Neuron (in vitro differentiated cells): ENCODE results near the gene ZDHHC22.

Experiments used
- H2AFZ ChIP-seq: one replicate; pipeline ENCODE4 v1.6.1; 2013; ENCODE audit warnings: low read depth, mild to moderate bottlenecking, inconsistent platforms, low read length, moderate library complexity
- H3K27me3 ChIP-seq: one replicate; pipeline ENCODE4 v1.6.1; 2013; ENCODE audit warnings: low read length; ENCODE audit not compliant: insufficient read depth
- H3K36me3 ChIP-seq: one replicate; pipeline ENCODE4 v1.6.1; 2013; ENCODE audit warnings: low read length; ENCODE audit not compliant: insufficient read depth
- H3K4me1 ChIP-seq: one replicate; pipeline ENCODE4 v1.6.1; 2013; ENCODE audit warnings: low read length; ENCODE audit not compliant: insufficient read depth
- H3K4me3 ChIP-seq: 2 replicates; pipeline ENCODE4 v1.5.1; 2013; ENCODE audit warnings: mild to moderate bottlenecking, low read length, moderate library complexity
- H3K9me3 ChIP-seq: one replicate; pipeline ENCODE4 v1.6.1; 2013; ENCODE audit warnings: low read length

Gene ZDHHC22

GRCh38 chr14:77151245-77151644, 9.7 kb upstream of the ZDHHC22 start:
- no peaks in the 10 kb centered on the region for H3K27me3 ChIP-seq
- no peak overlapping the region for H2AFZ ChIP-seq
- no peaks in the 10 kb centered on the region for H3K9me3 ChIP-seq
- no peak overlapping the region for H3K4me3 ChIP-seq
- no peaks in the 10 kb centered on the region for H3K36me3 ChIP-seq
- peaks cover 11% of the 10 kb centered on the region for H3K4me1 ChIP-seq

GRCh38 chr14:77148510-77149231, 7.1 kb upstream of the ZDHHC22 start:
- Histone ChIP-seq H3K4me3 (no peak overlapping the region), H3K4me1 (no peaks in the 10 kb centered on the region), H3K27me3 (peaks cover under 1% of the 10 kb centered on the region), H3K36me3 (no peaks in the 10 kb centered on the region), H2AFZ (no peak overlapping the region), H3K9me3 (no peaks in the 10 kb centered on the region)

GRCh38 chr14:77145975-77146740, 4.6 kb upstream of the ZDHHC22 start:
- Histone ChIP-seq H2AFZ (no peak overlapping the region), H3K4me1 (peaks cover 16% of the 10 kb centered on the region), H3K27me3 (peaks cover 3% of the 10 kb centered on the region), H3K4me3 (no peak overlapping the region), H3K36me3 (no peaks in the 10 kb centered on the region), H3K9me3 (no peaks in the 10 kb centered on the region)

GRCh38 chr14:77144412-77145115, 3.0 kb upstream of the ZDHHC22 start:
- no peak overlapping the region for H3K4me3 ChIP-seq
- H2AFZ ChIP-seq = no peak overlapping the region
- H3K36me3 ChIP-seq = no peaks in the 10 kb centered on the region
- H3K4me1 ChIP-seq = peaks cover 26% of the 10 kb centered on the region
- H3K27me3 ChIP-seq = peaks cover 3% of the 10 kb centered on the region
- H3K9me3 ChIP-seq = no peaks in the 10 kb centered on the region

- Histone ChIP-seq H3K4me3 (no peak overlapping the region), H2AFZ (no peak overlapping the region), H3K36me3 (no peaks in the 10 kb centered on the region), H3K27me3 (peaks cover 3% of the 10 kb centered on the region), H3K4me1 (peaks cover 26% of the 10 kb centered on the region), H3K9me3 (no peaks in the 10 kb centered on the region)
Measured at GRCh38 chr14:77143071-77143470, 1.5 kb upstream of the ZDHHC22 start.

- peaks cover 3% of the 10 kb centered on the region for H3K27me3 ChIP-seq
- H3K36me3 ChIP-seq = no peaks in the 10 kb centered on the region
- H2AFZ ChIP-seq = peak overlapping the region; percentile 88
- peaks cover 26% of the 10 kb centered on the region for H3K4me1 ChIP-seq
- H3K9me3 ChIP-seq = no peaks in the 10 kb centered on the region
- peak overlapping the region; percentile 57 for H3K4me3 ChIP-seq
Measured at GRCh38 chr14:77142005-77142800, 612 bp upstream of the ZDHHC22 start.

GRCh38 chr14:77140359-77141213, 1.0 kb downstream of the ZDHHC22 start:
- peaks cover 26% of the 10 kb centered on the region for H3K4me1 ChIP-seq
- H2AFZ ChIP-seq = peak overlapping the region; percentile 88
- no peaks in the 10 kb centered on the region for H3K9me3 ChIP-seq
- peaks cover 3% of the 10 kb centered on the region for H3K27me3 ChIP-seq
- H3K4me3 ChIP-seq = peak overlapping the region; percentile 57
- H3K36me3 ChIP-seq = peaks cover 2% of the 10 kb centered on the region

- Histone ChIP-seq H3K4me3 (peak overlapping the region; percentile 57), H3K4me1 (peaks cover 26% of the 10 kb centered on the region), H3K27me3 (peaks cover 3% of the 10 kb centered on the region), H3K9me3 (no peaks in the 10 kb centered on the region), H2AFZ (peak overlapping the region; percentile 74), H3K36me3 (peaks cover 2% of the 10 kb centered on the region)
Measured at GRCh38 chr14:77139540-77140358, 1.8 kb downstream of the ZDHHC22 start.

- peaks cover 26% of the 10 kb centered on the region for H3K4me1 ChIP-seq
- H2AFZ ChIP-seq = no peak overlapping the region
- no peak overlapping the region for H3K4me3 ChIP-seq
- H3K36me3 ChIP-seq = peaks cover 2% of the 10 kb centered on the region
- no peaks in the 10 kb centered on the region for H3K9me3 ChIP-seq
- peaks cover 3% of the 10 kb centered on the region for H3K27me3 ChIP-seq
Measured at GRCh38 chr14:77139022-77139421, 2.6 kb downstream of the ZDHHC22 start.

- no peak overlapping the region for H3K4me3 ChIP-seq
- H3K4me1 ChIP-seq = no peaks in the 10 kb centered on the region
- H3K36me3 ChIP-seq = peaks cover 2% of the 10 kb centered on the region
- no peaks in the 10 kb centered on the region for H3K27me3 ChIP-seq
- H3K9me3 ChIP-seq = no peaks in the 10 kb centered on the region
- H2AFZ ChIP-seq = no peak overlapping the region
Measured at GRCh38 chr14:77133720-77134338, 7.8 kb downstream of the ZDHHC22 start.

GRCh38 chr14:77131871-77132486, 9.6 kb downstream of the ZDHHC22 start:
- no peak overlapping the region for H2AFZ ChIP-seq
- no peak overlapping the region for H3K4me3 ChIP-seq
- no peaks in the 10 kb centered on the region for H3K4me1 ChIP-seq
- no peaks in the 10 kb centered on the region for H3K9me3 ChIP-seq
- no peaks in the 10 kb centered on the region for H3K27me3 ChIP-seq
- H3K36me3 ChIP-seq = peaks cover 1% of the 10 kb centered on the region
